Left lung (tissue), 10 donors: Measurements from ENCODE around the gene THAP8. TPM values are rescaled to one million over a fixed set of nuclear protein-coding genes. Genes with fewer than 3 reads are reported as not detected.
A peak's percentile ranks its signal among the peaks of the same experiment; 100 is the strongest.

Experiments used
- ATAC-seq: fragments of 200-7000 bp; cut with Tn5 transposase; one replicate; pipeline ENCODE4 v1.9.1; 2020; ENCODE audit warnings: moderate library complexity
- DNase-seq, 4 donors: peaks; one replicate each; pipeline ENCODE4 v3.0.0-alpha.2; 2013 to 2020
- H3K27ac ChIP-seq, 2 donors: fragments of 200-600 bp; sonication (generic) in 1 of 2; one replicate each; pipeline versions ENCODE4 v1.5.0 to v1.8.0; 2020 to 2021
- H3K27me3 ChIP-seq, 2 donors: fragments of 200-600 bp; sonication (generic) in 1 of 2; one replicate each; pipeline versions ENCODE4 v1.5.0 to v1.8.0; 2020 to 2021
- H3K36me3 ChIP-seq, 2 donors: fragments of 200-600 bp; sonication (generic) in 1 of 2; one replicate each; pipeline versions ENCODE4 v1.5.0 to v1.8.0; 2020 to 2021
- H3K4me1 ChIP-seq, 2 donors: fragments of 200-600 bp; one replicate each; pipeline ENCODE4 v1.8.0; 2021
- H3K4me3 ChIP-seq, 2 donors: fragments of 200-600 bp; sonication (generic) in 1 of 2; one replicate each; pipeline versions ENCODE4 v1.5.0 to v1.8.0; 2020 to 2021; ENCODE audit warnings: mild to moderate bottlenecking in 1 of 2
- H3K9me3 ChIP-seq, 2 donors: fragments of 200-600 bp; sonication (generic) in 1 of 2; one replicate each; pipeline versions ENCODE4 v1.5.0 to v1.8.0; 2020 to 2021
- intact Hi-C, 2 donors: fragments of 100-400 bp; cut with DNase I; formaldehyde crosslinking; loops; one replicate each; pipeline versions ENCODE4 v1.11.2 to v1.14.2; 2022
- polyA plus RNA-seq, 6 donors: library from polyadenylated mRNA; unstranded; fragments of 120-200 nt; gene quantifications; one replicate each; pipeline ENCODE4 v1.2.1, GENCODE V29; 2013; ENCODE audit not compliant: insufficient read length in 6 of 6
- total RNA-seq, 2 donors: library from RNA; stranded (reverse); fragmentation: NEBNext Ultra II Directional; extraction: Animal tissue kit (Norgen Biotek cat#: 25700); gene quantifications; one replicate each; pipeline ENCODE4 v1.2.1, GENCODE V29; 2021
- TF ChIP-seq, protein P1 (sequence below), 2 donors: fragments of 200-600 bp; sonication (generic) in 1 of 2; IDR thresholded peaks; one replicate each; pipeline versions ENCODE4 v1.5.0 to v1.8.0; 2021; ENCODE audit warnings: antibody characterized with exemption in 2 of 2
- donor health status: DM: no; HTN: yes; CAD: no.
- donor health status: DM: no; HTN: no; CAD: no.

The THAP8 gene
- total and polyA plus RNA-seq, 8 donors: 5.7 to 8.4 (median 7.1) TPM

DNA sequence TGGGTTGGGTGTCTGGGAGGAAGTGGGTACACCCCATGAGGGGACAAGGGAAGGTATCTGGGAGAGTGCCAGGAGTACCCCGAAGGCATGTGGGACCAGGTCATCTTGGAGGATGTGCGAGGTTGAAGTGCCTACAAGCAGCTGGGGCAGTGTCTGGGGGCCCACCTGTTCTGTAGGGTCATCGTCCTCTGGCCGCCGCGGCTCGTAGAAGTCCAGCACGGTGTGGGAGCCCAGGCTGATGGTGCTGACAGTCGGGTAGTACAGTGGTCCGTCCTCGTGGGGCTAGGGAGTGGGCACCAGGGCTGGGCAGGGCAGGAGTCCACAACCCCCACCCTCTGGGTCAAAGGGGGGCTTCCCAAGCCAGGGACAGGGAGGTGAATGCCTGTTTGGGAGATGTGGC, 43.7 kb downstream of the THAP8 start:
- ATAC-seq (no peak), DNase-seq (peak in 1 of 4 donors; percentile 61)
- TF ChIP-seq, protein P1, sequence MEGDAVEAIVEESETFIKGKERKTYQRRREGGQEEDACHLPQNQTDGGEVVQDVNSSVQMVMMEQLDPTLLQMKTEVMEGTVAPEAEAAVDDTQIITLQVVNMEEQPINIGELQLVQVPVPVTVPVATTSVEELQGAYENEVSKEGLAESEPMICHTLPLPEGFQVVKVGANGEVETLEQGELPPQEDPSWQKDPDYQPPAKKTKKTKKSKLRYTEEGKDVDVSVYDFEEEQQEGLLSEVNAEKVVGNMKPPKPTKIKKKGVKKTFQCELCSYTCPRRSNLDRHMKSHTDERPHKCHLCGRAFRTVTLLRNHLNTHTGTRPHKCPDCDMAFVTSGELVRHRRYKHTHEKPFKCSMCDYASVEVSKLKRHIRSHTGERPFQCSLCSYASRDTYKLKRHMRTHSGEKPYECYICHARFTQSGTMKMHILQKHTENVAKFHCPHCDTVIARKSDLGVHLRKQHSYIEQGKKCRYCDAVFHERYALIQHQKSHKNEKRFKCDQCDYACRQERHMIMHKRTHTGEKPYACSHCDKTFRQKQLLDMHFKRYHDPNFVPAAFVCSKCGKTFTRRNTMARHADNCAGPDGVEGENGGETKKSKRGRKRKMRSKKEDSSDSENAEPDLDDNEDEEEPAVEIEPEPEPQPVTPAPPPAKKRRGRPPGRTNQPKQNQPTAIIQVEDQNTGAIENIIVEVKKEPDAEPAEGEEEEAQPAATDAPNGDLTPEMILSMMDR (IDR thresholded peaks at IDR 0.05): no peak
- H3K4me1 ChIP-seq: peaks cover 6 to 29% of the 10 kb centered on the region in 2 donors
- no peak overlapping the region for H3K4me3 ChIP-seq
- peaks cover 0 to 17% of the 10 kb centered on the region in 2 donors for H3K27me3 ChIP-seq
- H3K9me3 ChIP-seq: no peaks in the 10 kb centered on the region
- intact Hi-C loops: no loop called here
- H3K36me3 ChIP-seq: no peaks in the 10 kb centered on the region
- H3K27ac ChIP-seq: no peak overlapping the region

DNA sequence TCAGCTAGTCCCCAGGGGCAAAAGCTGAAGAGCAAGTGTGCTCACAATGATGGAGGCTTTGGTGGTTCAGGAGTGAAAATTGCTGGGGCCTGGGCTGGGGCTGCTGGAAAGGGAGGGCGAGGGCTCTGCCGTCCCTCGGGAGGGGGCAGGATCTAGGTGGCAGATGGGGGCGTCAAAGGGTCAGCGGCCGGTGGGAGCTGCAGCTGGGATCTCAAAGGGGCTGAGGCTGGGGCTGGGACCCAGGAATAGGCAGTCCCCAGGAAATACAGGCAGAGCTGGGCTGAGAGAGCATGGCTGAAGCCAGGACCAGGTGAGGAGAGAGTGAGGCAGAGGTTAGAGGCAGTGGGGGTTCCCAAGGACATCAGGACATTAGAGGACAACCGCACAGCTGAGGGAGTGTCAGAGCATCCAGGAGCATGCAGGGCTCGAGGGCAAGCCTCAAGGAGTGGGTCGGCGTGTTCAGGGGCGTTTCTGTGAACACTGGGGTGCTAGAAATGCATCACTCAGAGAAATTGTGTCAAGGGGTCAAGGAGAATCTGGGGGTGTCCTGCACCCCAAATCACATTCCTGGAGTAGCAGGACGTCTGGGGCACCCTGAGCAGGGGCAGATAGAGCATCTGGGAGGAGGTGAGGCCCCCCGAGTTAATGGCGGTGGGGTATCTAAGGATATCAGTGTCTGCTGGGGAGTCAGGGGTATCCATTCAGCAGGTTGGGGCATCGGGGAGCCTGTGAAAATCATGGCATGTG, 44.3 kb downstream of the THAP8 start:
- no peak for ATAC-seq
- DNase-seq: peak in 1 of 4 donors; percentile 53
- H3K9me3 ChIP-seq: no peaks in the 10 kb centered on the region
- H3K27ac ChIP-seq: no peak overlapping the region
- peak overlapping the region; percentile 30 to 46 for H3K4me3 ChIP-seq
- peaks cover 6 to 26% of the 10 kb centered on the region in 2 donors for H3K4me1 ChIP-seq
- H3K36me3 ChIP-seq: no peaks in the 10 kb centered on the region
- intact Hi-C loops: no loop called here
- peaks cover 0 to 17% of the 10 kb centered on the region in 2 donors for H3K27me3 ChIP-seq
- TF ChIP-seq, protein P1 (IDR thresholded peaks at IDR 0.05): no peak

DNA sequence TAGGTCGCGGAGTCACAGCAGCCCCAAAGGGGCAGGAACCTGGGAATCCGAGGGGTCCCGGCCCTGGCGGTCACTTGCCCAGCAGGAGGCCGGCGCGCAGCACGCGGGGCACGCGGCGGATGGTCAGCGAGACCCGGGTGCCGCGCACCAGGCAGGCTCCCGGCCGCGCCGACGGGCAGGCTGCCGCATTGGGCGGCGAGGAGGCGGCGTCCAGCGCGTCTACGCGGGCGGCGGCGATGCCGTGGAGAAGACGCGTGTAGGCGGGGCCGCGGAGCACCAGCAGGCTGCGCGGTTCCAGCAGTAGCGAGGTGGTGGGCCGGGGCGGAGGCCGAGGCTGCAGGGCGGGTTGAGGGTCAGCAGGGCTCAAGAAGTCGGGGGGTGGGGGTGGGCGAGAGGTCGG, 44.9 kb downstream of the THAP8 start:
- Histone ChIP-seq H3K27ac (peak overlapping the region; percentile 53 to 62), H3K27me3 (peaks cover 0 to 17% of the 10 kb centered on the region in 2 donors), H3K9me3 (no peaks in the 10 kb centered on the region), H3K36me3 (no peaks in the 10 kb centered on the region), H3K4me1 (peaks cover 6 to 22% of the 10 kb centered on the region in 2 donors), H3K4me3 (peak overlapping the region; percentile 30 to 46)
- ATAC-seq: peak; percentile 73
- intact Hi-C loops: no loop called here
- peak in 3 of 4 donors; percentile 62 to 93 (median 66) for DNase-seq
- TF ChIP-seq, protein P1 (IDR thresholded peaks at IDR 0.05): no peak

DNA sequence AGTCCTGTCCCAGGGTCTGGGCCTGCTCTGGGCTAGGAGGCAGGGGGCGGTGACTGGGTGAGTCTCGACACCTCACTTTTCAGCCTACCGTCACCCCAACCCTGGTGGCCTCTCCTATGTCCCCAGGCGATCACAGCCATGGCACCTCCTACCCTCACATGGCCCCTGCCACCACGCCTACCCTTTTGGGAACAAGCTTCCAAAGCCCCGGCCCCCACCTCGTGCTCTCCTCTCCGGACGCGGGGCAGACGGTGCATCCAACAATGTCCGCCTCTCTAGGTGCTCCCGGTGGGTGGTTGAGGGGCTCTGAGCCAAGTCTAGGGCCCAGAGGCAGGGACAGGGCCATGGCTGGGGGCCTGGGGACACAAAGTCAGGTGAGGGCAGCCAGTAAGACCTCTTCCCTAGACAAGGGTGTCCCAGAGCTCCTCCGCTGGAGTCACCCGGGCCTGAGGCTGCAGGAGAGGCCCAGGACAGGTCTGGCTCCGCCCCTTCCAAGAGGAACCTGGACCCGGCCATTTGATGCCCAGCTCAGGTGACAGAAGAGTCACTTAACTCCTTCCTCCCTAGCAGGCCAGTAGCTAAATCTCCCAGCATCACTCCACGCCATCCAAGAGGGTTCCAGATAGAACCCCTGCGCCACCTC, 45.6 kb downstream of the THAP8 start, which contains the start of gene SYNE4:
SYNE4 (minus strand) TSS at position 478 of the 643 bp plus-strand sequence; CDS start at position 346, 132 bp downstream.
- TF ChIP-seq, protein P1 (IDR thresholded peaks at IDR 0.05): no peak

DNA sequence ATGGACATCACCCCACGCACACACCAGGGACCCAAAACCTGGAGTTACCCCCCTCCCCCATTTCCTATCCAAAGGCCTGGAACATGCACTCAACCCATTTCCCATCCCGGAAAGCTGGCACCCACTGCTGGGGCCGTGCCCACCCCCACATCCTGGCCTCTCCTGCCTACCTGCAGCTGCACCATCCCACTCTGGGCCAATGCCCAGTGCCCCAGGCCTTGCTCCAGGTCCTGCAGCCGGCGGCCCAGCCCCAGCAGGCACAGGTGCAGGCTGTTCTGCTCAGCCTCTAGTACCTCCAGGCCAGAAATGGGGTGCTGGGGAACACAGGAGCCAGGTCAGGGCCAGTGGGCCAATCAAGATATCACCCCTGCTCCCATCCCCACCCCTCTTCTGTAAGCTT, 47.1 kb downstream of the THAP8 start:
- intact Hi-C loops: no loop called here
- DNase-seq: peak in 1 of 4 donors; percentile 55
- Histone ChIP-seq H3K9me3 (no peaks in the 10 kb centered on the region), H3K4me3 (no peak overlapping the region), H3K27ac (no peak overlapping the region), H3K36me3 (peaks cover 0 to 18% of the 10 kb centered on the region in 2 donors), H3K27me3 (peaks cover 0 to 17% of the 10 kb centered on the region in 2 donors), H3K4me1 (peaks cover 0 to 13% of the 10 kb centered on the region in 2 donors)
- TF ChIP-seq, protein P1 (IDR thresholded peaks at IDR 0.05): no peak
- no peak for ATAC-seq

More for the DNA sequence above, 45.6 kb downstream of the THAP8 start, which contains the start of gene SYNE4:
- ATAC-seq: peak; percentile 94
- H3K4me1 ChIP-seq: peaks cover 3 to 19% of the 10 kb centered on the region in 2 donors
- peak within 1 kb of the TSS; percentile 30 to 46 for H3K4me3 ChIP-seq
- peaks cover 0 to 6% of the 10 kb centered on the region in 2 donors for H3K36me3 ChIP-seq
- H3K9me3 ChIP-seq: no peaks in the 10 kb centered on the region
- intact Hi-C loops: no loop called here
- DNase-seq: peak in 3 of 4 donors; percentile 61 to 88 (median 78)
- H3K27me3 ChIP-seq: peaks cover 0 to 17% of the 10 kb centered on the region in 2 donors
- H3K27ac ChIP-seq: peak within 1 kb of the TSS; percentile 53 to 62
